HCT116 (cell line): ENCODE data around the gene ARHGDIG. TPM values are rescaled to one million over a fixed set of nuclear protein-coding genes. Genes with fewer than 3 reads are reported as not detected.

ENCODE experiments used
- ATAC-seq: fragments of 200-7000 bp; cut with Tn5 transposase; 2 replicates; pipeline ENCODE4 v1.9.1; 2020; ENCODE audit warnings: mild to moderate bottlenecking, moderate library complexity
- BruUV-seq: library from RNA; stranded (reverse); fragments of 400-500 nt; replicated peaks from 2 replicates; lab custom pipeline; 2021; lab: Mats Ljungman, UMichigan
- CTCF ChIA-PET: fragments of 300-600 bp; sonication (Branson Sonifier 250); formaldehyde crosslinking; loops from one replicate; lab custom pipeline; 2021; ENCODE audit warnings: antibody characterized with exemption; lab: Charles Lee
- POLR2A ChIA-PET: fragments of 300-600, 350-600 bp; sonication (Branson Sonifier 250); formaldehyde crosslinking; loops from one replicate; lab custom pipeline; 2021; ENCODE audit warnings: antibody characterized with exemption; lab: Charles Lee
- RAD21 ChIA-PET, 2 experiments: fragments of 300-600 bp; sonication (Branson Sonifier 250); formaldehyde crosslinking; loops; one replicate each; lab custom pipeline; 2023; ENCODE audit warnings: low total read pairs in 2 of 2; ENCODE audit not compliant: uncharacterized antibody in 2 of 2, unreplicated experiment in 2 of 2, low non-redundant PET in 1 of 2; lab: Charles Lee
- DNase-seq: peaks from one replicate; pipeline ENCODE4 v3.0.0-alpha.2; 2010; ENCODE audit warnings: low read depth, low spot score
- H2AFZ ChIP-seq: fragments of 200-600 bp; shearing (Covaris generic), sonication (generic); 2 replicates; pipeline ENCODE4 v1.6.1; 2017; ENCODE audit warnings: low read depth, mixed run types, mixed read lengths, antibody characterized with exemption, low read length; ENCODE audit not compliant: poor library complexity, severe bottlenecking
- H3K27ac ChIP-seq: 2 replicates; pipeline ENCODE4 v1.5.1; 2012; ENCODE audit warnings: low read depth, low read length
- H3K27me3 ChIP-seq: fragments of 200-600 bp; sonication (generic); 2 replicates; pipeline ENCODE4 v1.6.1; 2016; ENCODE audit warnings: mixed run types, low read length, mixed read lengths; ENCODE audit not compliant: insufficient read depth
- H3K36me3 ChIP-seq, 2 experiments: fragments of 200-500 bp in 1 of 2; fragments of 200-600 bp in 1 of 2; sonication (Bioruptor generic) in 1 of 2; sonication (generic) in 1 of 2; 2 replicates each; pipeline versions ENCODE4 v1.5.1 to v1.6.1; 2014 to 2016; ENCODE audit warnings: low read length in 2 of 2, inconsistent platforms in 1 of 2, mixed read lengths in 1 of 2, mixed run types in 1 of 2; ENCODE audit not compliant: insufficient read depth in 2 of 2, control insufficient read depth in 1 of 2
- H3K4me1 ChIP-seq, 2 experiments: fragments of 200-600 bp in 1 of 2; sonication (generic) in 1 of 2; 2 replicates each; pipeline versions ENCODE4 v1.5.1 to v1.6.1; 2012 to 2017; ENCODE audit warnings: low read length in 2 of 2, inconsistent platforms in 1 of 2, mild to moderate bottlenecking in 1 of 2, mixed read lengths in 1 of 2, mixed run types in 1 of 2, moderate library complexity in 1 of 2; ENCODE audit not compliant: insufficient read depth in 2 of 2, control insufficient read depth in 1 of 2
- H3K4me2 ChIP-seq: fragments of 200-600 bp; sonication (generic); 2 replicates; pipeline ENCODE4 v1.6.1; 2017; ENCODE audit warnings: mixed run types, low read length, mixed read lengths
- H3K4me3 ChIP-seq, 2 experiments: fragments of 200-600 bp in 1 of 2; sonication (generic) in 1 of 2; replicated peaks in 1 of 2; 2 replicates each; pipeline ENCODE4 v1.5.1; 2011 to 2016; ENCODE audit warnings: low read length in 2 of 2, control low read depth in 1 of 2, low read depth in 1 of 2, mild to moderate bottlenecking in 1 of 2, mixed read lengths in 1 of 2, mixed run types in 1 of 2
- H3K79me2 ChIP-seq: fragments of 200-600 bp; sonication (generic); 2 replicates; pipeline ENCODE4 v1.6.1; 2017; ENCODE audit warnings: mild to moderate bottlenecking, mixed run types, low read length, moderate library complexity, mixed read lengths; ENCODE audit not compliant: insufficient read depth
- H3K9ac ChIP-seq: fragments of 200-600 bp; sonication (generic); 2 replicates; pipeline ENCODE4 v1.6.1; 2016; ENCODE audit warnings: low read length, mixed read lengths
- H3K9me2 ChIP-seq: fragments of 200-600 bp; sonication (generic), shearing (Covaris generic); 2 replicates; pipeline ENCODE4 v1.6.1; 2017; ENCODE audit warnings: mixed run types, mild to moderate bottlenecking, moderate library complexity; ENCODE audit not compliant: insufficient read depth
- H3K9me3 ChIP-seq, 2 experiments: fragments of 200-500 bp in 1 of 2; fragments of 200-600 bp in 1 of 2; sonication (Bioruptor generic) in 1 of 2; sonication (generic) in 1 of 2; 2 replicates each; pipeline ENCODE4 v1.6.1; 2014 to 2017; ENCODE audit warnings: low read length in 2 of 2, mixed read lengths in 2 of 2, inconsistent platforms in 1 of 2, low read depth in 1 of 2, mild to moderate bottlenecking in 1 of 2, mixed run types in 1 of 2, moderate library complexity in 1 of 2; ENCODE audit not compliant: control insufficient read depth in 1 of 2, insufficient read depth in 1 of 2
- H4K20me1 ChIP-seq: fragments of 200-600 bp; sonication (generic), shearing (Covaris generic); 2 replicates; pipeline ENCODE4 v1.6.1; 2017; ENCODE audit warnings: mixed run types, mild to moderate bottlenecking, moderate library complexity; ENCODE audit not compliant: insufficient read depth
- CBX3 ChIP-seq: IDR thresholded peaks from 2 replicates; pipeline ENCODE4 v1.6.1; 2012; ENCODE audit warnings: low read depth
- CEBPB ChIP-seq: IDR thresholded peaks from 2 replicates; pipeline ENCODE4 v1.6.1; 2012; ENCODE audit warnings: low read depth
- EZH2phosphoT487 ChIP-seq: fragments of 200-600 bp; IDR thresholded peaks from 2 replicates; pipeline ENCODE4 v1.6.1; 2018; ENCODE audit warnings: antibody characterized with exemption, borderline replicate concordance
- JUND ChIP-seq: IDR thresholded peaks from 2 replicates; pipeline ENCODE4 v1.6.1; 2012
- POLR2AphosphoS5 ChIP-seq: IDR thresholded peaks from 2 replicates; pipeline ENCODE4 v1.6.1; 2011; ENCODE audit warnings: mild to moderate bottlenecking, low read depth, low read length, moderate library complexity
- RAD21 ChIP-seq: IDR thresholded peaks from 2 replicates; pipeline ENCODE4 v1.6.1; 2012; ENCODE audit warnings: low read depth, mild to moderate bottlenecking
- SIN3A ChIP-seq: IDR thresholded peaks from 2 replicates; pipeline ENCODE4 v1.6.1; 2012; ENCODE audit warnings: low read depth
- YY1 ChIP-seq: IDR thresholded peaks from 2 replicates; pipeline ENCODE4 v1.6.1; 2011; ENCODE audit warnings: low read length, low read depth, moderate library complexity, mild to moderate bottlenecking; ENCODE audit not compliant: insufficient replicate concordance; ENCODE audit errors: extremely low read depth
- ZNF274 ChIP-seq: fragments of 200-500 bp; sonication (Bioruptor generic); IDR thresholded peaks from 2 replicates; pipeline ENCODE4 v1.6.1; 2014; ENCODE audit warnings: mild to moderate bottlenecking, low read depth, low read length, inconsistent platforms
- intact Hi-C: fragments of 100-400 bp; cut with micrococcal nuclease; formaldehyde crosslinking; loops from 2 replicates; pipeline ENCODE4 v1.10.0; 2022
- total RNA-seq: library from RNA; stranded (reverse); gene quantifications from one replicate; pipeline ENCODE4 v1.2.1, GENCODE V29; 2021; ENCODE audit not compliant: unreplicated experiment
- TF ChIP-seq, protein P1 (sequence below): IDR thresholded peaks from 2 replicates; pipeline ENCODE4 v1.6.1; 2012; ENCODE audit warnings: low read depth

The ARHGDIG gene
- total RNA-seq, 1 experiment from 2014 or later = not detected

DNA sequence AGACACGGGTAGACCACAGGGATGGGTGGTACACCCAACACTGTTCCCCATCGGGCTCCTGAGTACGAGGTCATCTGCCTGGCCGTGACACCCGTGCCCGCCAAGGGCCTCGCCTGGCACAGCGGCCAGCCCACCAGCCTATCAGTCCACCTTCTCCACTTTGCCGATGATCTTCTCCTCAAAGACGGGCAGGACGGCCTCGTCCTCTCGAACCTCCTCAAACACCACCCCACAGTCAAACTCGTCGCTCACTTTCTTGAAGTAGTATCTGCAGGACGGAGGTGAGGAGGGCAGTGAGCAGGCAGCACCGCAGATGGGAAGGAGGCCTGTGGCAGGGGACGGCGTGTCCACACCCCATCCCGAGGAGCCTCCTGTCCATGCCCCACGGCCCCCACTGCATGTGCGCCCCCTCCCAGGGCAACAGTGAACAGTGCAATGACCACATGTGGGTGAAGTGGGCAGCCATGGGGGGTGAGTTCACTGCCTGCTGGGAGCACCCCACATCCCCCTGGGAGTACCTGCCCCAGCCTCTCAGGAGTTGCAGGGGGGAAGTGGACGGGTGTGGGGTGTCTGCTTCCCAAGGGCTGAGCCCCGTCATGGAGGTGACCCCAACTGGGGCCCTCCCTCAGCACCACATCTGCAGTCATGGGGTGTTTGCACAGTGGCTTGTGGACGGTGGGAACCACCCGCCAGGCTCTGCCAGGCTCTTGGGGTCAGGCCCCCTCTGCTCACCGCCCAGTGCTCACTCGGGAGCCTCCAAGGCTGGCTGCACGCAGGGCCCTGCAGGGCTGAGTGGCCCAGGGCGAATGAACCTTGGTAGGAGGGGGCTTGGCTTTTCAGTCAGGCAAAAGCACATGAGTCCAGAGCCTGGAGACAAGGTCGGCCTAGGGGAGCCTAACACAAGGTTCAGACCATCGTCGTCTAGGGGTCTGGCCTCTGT is 7.9 kb downstream of the ARHGDIG start:
- Histone ChIP-seq H3K36me3 (no peaks in the 10 kb centered on the region), H3K27ac (no peak overlapping the region), H3K4me2 (no peak overlapping the region), H3K4me1 (no peaks in the 10 kb centered on the region), H3K79me2 (no peaks in the 10 kb centered on the region), H3K9ac (no peak overlapping the region), H2AFZ (no peak overlapping the region), H3K27me3 (no peaks in the 10 kb centered on the region), H4K20me1 (no peaks in the 10 kb centered on the region), H3K9me3 (no peaks in the 10 kb centered on the region), H3K9me2 (no peaks in the 10 kb centered on the region), H3K4me3 (no peak overlapping the region)
- ChIA-PET POLR2A (no interaction called here), CTCF (no interaction called here), RAD21 (no interaction called here)
- no peak for DNase-seq
- intact Hi-C loops = no loop called here
- no TSS peak for BruUV-seq
- no peak for ATAC-seq
- TF ChIP-seq EZH2phosphoT487 (no peak), RAD21 (no peak), POLR2AphosphoS5 (no peak), CEBPB (no peak), YY1 (no peak), JUND (no peak), CBX3 (no peak)

DNA sequence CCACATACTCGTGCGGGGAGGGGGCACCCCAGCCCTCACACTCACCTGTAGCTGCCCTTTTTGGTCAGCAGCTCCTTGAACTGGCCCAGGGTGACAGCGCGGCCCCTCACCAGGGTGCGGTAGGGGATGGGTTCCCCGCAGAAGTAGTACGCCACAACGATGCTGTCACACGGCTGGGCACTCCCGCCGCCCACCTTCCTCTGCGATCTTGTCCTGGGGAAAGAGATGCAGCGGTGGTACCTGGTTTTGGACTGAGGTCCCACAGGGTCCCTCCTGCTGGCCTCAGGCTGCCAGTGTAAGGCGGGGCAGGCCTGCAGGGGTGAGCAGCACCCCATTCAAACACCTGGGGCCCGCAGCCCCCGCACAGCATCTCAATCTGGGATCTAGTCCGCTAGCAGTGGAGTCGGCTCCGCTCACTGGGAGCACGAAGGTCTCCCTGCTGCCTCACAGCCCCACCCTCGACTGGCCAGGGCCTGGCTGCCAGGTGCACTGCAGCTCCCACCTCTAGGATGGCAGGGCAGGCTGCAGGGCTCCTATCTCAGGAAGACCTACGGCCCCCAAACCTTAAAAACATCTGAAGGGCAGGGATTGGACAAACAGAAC is 9.1 kb downstream of the ARHGDIG start:
- H3K36me3 ChIP-seq = no peaks in the 10 kb centered on the region
- no peaks in the 10 kb centered on the region for H3K79me2 ChIP-seq
- no peaks in the 10 kb centered on the region for H3K27me3 ChIP-seq
- ChIA-PET CTCF (no interaction called here), POLR2A (no interaction called here), RAD21 (no interaction called here)
- no peak for ATAC-seq
- H3K27ac ChIP-seq = no peak overlapping the region
- no peak overlapping the region for H3K4me2 ChIP-seq
- no peaks in the 10 kb centered on the region for H3K9me3 ChIP-seq
- H3K4me1 ChIP-seq = no peaks in the 10 kb centered on the region
- no peak overlapping the region for H2AFZ ChIP-seq
- DNase-seq = no peak
- no peak for TF ChIP-seq CBX3
- TF ChIP-seq, protein P1, sequence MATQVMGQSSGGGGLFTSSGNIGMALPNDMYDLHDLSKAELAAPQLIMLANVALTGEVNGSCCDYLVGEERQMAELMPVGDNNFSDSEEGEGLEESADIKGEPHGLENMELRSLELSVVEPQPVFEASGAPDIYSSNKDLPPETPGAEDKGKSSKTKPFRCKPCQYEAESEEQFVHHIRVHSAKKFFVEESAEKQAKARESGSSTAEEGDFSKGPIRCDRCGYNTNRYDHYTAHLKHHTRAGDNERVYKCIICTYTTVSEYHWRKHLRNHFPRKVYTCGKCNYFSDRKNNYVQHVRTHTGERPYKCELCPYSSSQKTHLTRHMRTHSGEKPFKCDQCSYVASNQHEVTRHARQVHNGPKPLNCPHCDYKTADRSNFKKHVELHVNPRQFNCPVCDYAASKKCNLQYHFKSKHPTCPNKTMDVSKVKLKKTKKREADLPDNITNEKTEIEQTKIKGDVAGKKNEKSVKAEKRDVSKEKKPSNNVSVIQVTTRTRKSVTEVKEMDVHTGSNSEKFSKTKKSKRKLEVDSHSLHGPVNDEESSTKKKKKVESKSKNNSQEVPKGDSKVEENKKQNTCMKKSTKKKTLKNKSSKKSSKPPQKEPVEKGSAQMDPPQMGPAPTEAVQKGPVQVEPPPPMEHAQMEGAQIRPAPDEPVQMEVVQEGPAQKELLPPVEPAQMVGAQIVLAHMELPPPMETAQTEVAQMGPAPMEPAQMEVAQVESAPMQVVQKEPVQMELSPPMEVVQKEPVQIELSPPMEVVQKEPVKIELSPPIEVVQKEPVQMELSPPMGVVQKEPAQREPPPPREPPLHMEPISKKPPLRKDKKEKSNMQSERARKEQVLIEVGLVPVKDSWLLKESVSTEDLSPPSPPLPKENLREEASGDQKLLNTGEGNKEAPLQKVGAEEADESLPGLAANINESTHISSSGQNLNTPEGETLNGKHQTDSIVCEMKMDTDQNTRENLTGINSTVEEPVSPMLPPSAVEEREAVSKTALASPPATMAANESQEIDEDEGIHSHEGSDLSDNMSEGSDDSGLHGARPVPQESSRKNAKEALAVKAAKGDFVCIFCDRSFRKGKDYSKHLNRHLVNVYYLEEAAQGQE = no peak
- TF ChIP-seq ZNF274 = no peak
- TF ChIP-seq SIN3A = no peak
- H3K4me3 ChIP-seq = no peak overlapping the region
- no peaks in the 10 kb centered on the region for H3K9me2 ChIP-seq
- intact Hi-C loops = no loop called here
- no TSS peak for BruUV-seq
- no peak overlapping the region for H3K9ac ChIP-seq
- no peaks in the 10 kb centered on the region for H4K20me1 ChIP-seq
